SKM-1 (cell line): Measurements from ENCODE around the gene ITK.

ENCODE experiments used
- DNase-seq: peaks from one replicate; lab custom pipeline; 2025; ENCODE audit not compliant: unreplicated experiment; lab: John Stamatoyannopoulos, UW

Gene ITK

GRCh38 chr5:157278319-157279037, 97.8 kb downstream of the ITK start:
- DNase-seq = no peak

GRCh38 chr5:157279605-157280239, 99.1 kb downstream of the ITK start:
- no peak for DNase-seq

GRCh38 chr5:157280927-157281326, 100.3 kb downstream of the ITK start:
- DNase-seq = no peak

GRCh38 chr5:157282150-157282549, 101.5 kb downstream of the ITK start:
- DNase-seq = no peak

GRCh38 chr5:157283434-157283833, 102.8 kb downstream of the ITK start:
- DNase-seq = peak; percentile 62

- no peak for DNase-seq
These were observed 104.0 kb downstream of the ITK start for GRCh38 chr5:157284458-157285212.

- DNase-seq = no peak
These were observed 104.8 kb downstream of the ITK start for GRCh38 chr5:157285310-157286035.

GRCh38 chr5:157286761-157287211, 106.1 kb downstream of the ITK start:
- DNase-seq = no peak

- DNase-seq = no peak
These were observed 107.9 kb downstream of the ITK start for GRCh38 chr5:157288405-157289163.

- DNase-seq = no peak
These were observed 108.7 kb downstream of the ITK start for GRCh38 chr5:157289164-157289819.

- no peak for DNase-seq
These were observed 109.7 kb downstream of the ITK start for GRCh38 chr5:157290156-157290980.

GRCh38 chr5:157290981-157291711, 110.5 kb downstream of the ITK start:
- DNase-seq = no peak

GRCh38 chr5:157292599-157292998, 112.0 kb downstream of the ITK start:
- no peak for DNase-seq

GRCh38 chr5:157294407-157295091, 113.9 kb downstream of the ITK start:
- no peak for DNase-seq

- no peak for DNase-seq
These were observed 114.6 kb downstream of the ITK start for GRCh38 chr5:157295247-157295646.

- DNase-seq = no peak
These were observed 119.9 kb downstream of the ITK start for GRCh38 chr5:157300564-157300963.

- DNase-seq = no peak
These were observed 120.4 kb downstream of the ITK start for GRCh38 chr5:157301066-157301465.

- no peak for DNase-seq
These were observed 122.4 kb downstream of the ITK start for GRCh38 chr5:157303023-157303422.
